Activated CD4-positive, alpha-beta memory T cell treated with anti-CD3 and anti-CD28 coated beads for 36 hours (primary cell): Measurements from ENCODE around the gene BOD1. TPM values are rescaled to one million over a fixed set of nuclear protein-coding genes. Genes with fewer than 3 reads are reported as not detected.

Experiments used
- CTCF ChIA-PET: fragments of 350-600 bp; sonication (Branson Sonifier 250); formaldehyde crosslinking; loops from one replicate; lab custom pipeline; 2021; ENCODE audit warnings: antibody characterized with exemption, inconsistent platforms; lab: Charles Lee
- POLR2A ChIA-PET: fragments of 350-600 bp; sonication (Branson Sonifier 250); formaldehyde crosslinking; loops from one replicate; lab custom pipeline; 2021; ENCODE audit warnings: antibody characterized with exemption; lab: Charles Lee
- DNase-seq: peaks from one replicate; pipeline ENCODE4 v3.0.0-alpha.2; 2020
- H3K27ac Mint-ChIP-seq: one replicate; pipeline ENCODE4 v1.8.0; 2021; ENCODE audit warnings: mixed read lengths
- H3K27me3 Mint-ChIP-seq: one replicate; pipeline ENCODE4 v1.8.0; 2021; ENCODE audit warnings: mixed read lengths
- H3K36me3 Mint-ChIP-seq: one replicate; pipeline ENCODE4 v1.8.0; 2021; ENCODE audit warnings: mixed read lengths
- H3K4me1 Mint-ChIP-seq: one replicate; pipeline ENCODE4 v1.8.0; 2021; ENCODE audit warnings: low read depth, mixed read lengths
- H3K4me3 Mint-ChIP-seq: one replicate; pipeline ENCODE4 v1.8.0; 2021; ENCODE audit warnings: mild to moderate bottlenecking, mixed read lengths
- H3K9me3 Mint-ChIP-seq: one replicate; pipeline ENCODE4 v1.8.0; 2021; ENCODE audit warnings: mixed read lengths
- intact Hi-C: fragments of 100-400 bp; cut with micrococcal nuclease; formaldehyde crosslinking; loops from one replicate; pipeline ENCODE4 v1.15.1; 2023
- total RNA-seq, 2 experiments: library from RNA; stranded (reverse); gene quantifications; one replicate each; pipeline ENCODE4 v1.2.3, GENCODE V29; 2021

Gene BOD1
- total RNA-seq, 2 experiments from 2014 or later, result 23.9 to 28.6 TPM

GRCh38 chr5:173648308-173648866, 31.9 kb upstream of the BOD1 start:
- no peak overlapping the region for H3K4me3 Mint-ChIP-seq
- ChIA-PET POLR2A (no interaction called here), CTCF (no interaction called here)
- H3K36me3 Mint-ChIP-seq, result no peaks in the 10 kb centered on the region
- DNase-seq, result no peak
- no peaks in the 10 kb centered on the region for H3K4me1 Mint-ChIP-seq
- peaks cover 5% of the 10 kb centered on the region for H3K9me3 Mint-ChIP-seq
- H3K27ac Mint-ChIP-seq, result no peak overlapping the region
- intact Hi-C loops, result no loop called here
- H3K27me3 Mint-ChIP-seq, result peaks cover 25% of the 10 kb centered on the region

GRCh38 chr5:173646692-173647091, 30.2 kb upstream of the BOD1 start:
- Mint-ChIP-seq H3K36me3 (no peaks in the 10 kb centered on the region), H3K4me3 (no peak overlapping the region), H3K9me3 (no peaks in the 10 kb centered on the region), H3K27me3 (peaks cover 20% of the 10 kb centered on the region), H3K27ac (no peak overlapping the region), H3K4me1 (no peaks in the 10 kb centered on the region)
- intact Hi-C loops, result no loop called here
- ChIA-PET CTCF (interaction anchor here (1.1 to 1.3 kb wide), 2 partner anchors 326 to 665 kb away, joined by 3 read pairs; no protein-coding TSS in a partner anchor), POLR2A (no interaction called here)
- DNase-seq, result no peak

GRCh38 chr5:173645890-173646574, 29.6 kb upstream of the BOD1 start:
- intact Hi-C loops, result no loop called here
- Mint-ChIP-seq H3K4me1 (no peaks in the 10 kb centered on the region), H3K27me3 (peaks cover 18% of the 10 kb centered on the region), H3K27ac (no peak overlapping the region), H3K9me3 (no peaks in the 10 kb centered on the region), H3K4me3 (no peak overlapping the region), H3K36me3 (no peaks in the 10 kb centered on the region)
- CTCF ChIA-PET, result interaction anchor here (0.7 to 1.5 kb wide), 4 partner anchors 9 to 666 kb away, joined by 3 read pairs; no protein-coding TSS in a partner anchor
- no peak for DNase-seq
- POLR2A ChIA-PET, result no interaction called here

GRCh38 chr5:173645437-173645807, 29.0 kb upstream of the BOD1 start:
- Mint-ChIP-seq H3K27ac (no peak overlapping the region), H3K27me3 (peaks cover 12% of the 10 kb centered on the region), H3K36me3 (no peaks in the 10 kb centered on the region), H3K4me1 (no peaks in the 10 kb centered on the region), H3K9me3 (no peaks in the 10 kb centered on the region), H3K4me3 (no peak overlapping the region)
- intact Hi-C loops, result no loop called here
- ChIA-PET POLR2A (no interaction called here), CTCF (interaction anchor here (1.1 to 1.5 kb wide), 3 partner anchors 8 to 667 kb away, joined by 3 to 5 read pairs (median 3); no protein-coding TSS in a partner anchor)
- no peak for DNase-seq

- Mint-ChIP-seq H3K27ac (no peak overlapping the region), H3K9me3 (no peaks in the 10 kb centered on the region), H3K36me3 (no peaks in the 10 kb centered on the region), H3K4me1 (no peaks in the 10 kb centered on the region), H3K27me3 (peaks cover 6% of the 10 kb centered on the region), H3K4me3 (no peak overlapping the region)
- CTCF ChIA-PET, result interaction anchor here (1.4 to 1.5 kb wide), 2 partner anchors 8 to 329 kb away, joined by 3 to 5 read pairs; no protein-coding TSS in a partner anchor
- intact Hi-C loops, result no loop called here
- POLR2A ChIA-PET, result no interaction called here
- DNase-seq, result no peak
Measured at GRCh38 chr5:173644673-173645436, 28.4 kb upstream of the BOD1 start.

GRCh38 chr5:173643964-173644363, 27.5 kb upstream of the BOD1 start:
- ChIA-PET POLR2A (no interaction called here), CTCF (no interaction called here)
- H3K4me1 Mint-ChIP-seq, result no peaks in the 10 kb centered on the region
- H3K27ac Mint-ChIP-seq, result no peak overlapping the region
- intact Hi-C loops, result no loop called here
- H3K27me3 Mint-ChIP-seq, result peaks cover 6% of the 10 kb centered on the region
- H3K36me3 Mint-ChIP-seq, result no peaks in the 10 kb centered on the region
- no peaks in the 10 kb centered on the region for H3K9me3 Mint-ChIP-seq
- DNase-seq, result peak; percentile 26
- no peak overlapping the region for H3K4me3 Mint-ChIP-seq

GRCh38 chr5:173642895-173643481, 26.5 kb upstream of the BOD1 start:
- ChIA-PET CTCF (no interaction called here), POLR2A (no interaction called here)
- Mint-ChIP-seq H3K4me1 (peaks cover 3% of the 10 kb centered on the region), H3K36me3 (no peaks in the 10 kb centered on the region), H3K27me3 (peaks cover 4% of the 10 kb centered on the region), H3K27ac (no peak overlapping the region), H3K4me3 (no peak overlapping the region), H3K9me3 (no peaks in the 10 kb centered on the region)
- intact Hi-C loops, result no loop called here
- no peak for DNase-seq

- Mint-ChIP-seq H3K4me1 (peaks cover 7% of the 10 kb centered on the region), H3K9me3 (no peaks in the 10 kb centered on the region), H3K36me3 (no peaks in the 10 kb centered on the region), H3K27me3 (peaks cover 4% of the 10 kb centered on the region), H3K27ac (no peak overlapping the region), H3K4me3 (no peak overlapping the region)
- intact Hi-C loops, result no loop called here
- POLR2A ChIA-PET, result no interaction called here
- DNase-seq, result no peak
- CTCF ChIA-PET, result no interaction called here
Measured at GRCh38 chr5:173642191-173642816, 25.9 kb upstream of the BOD1 start.

- Mint-ChIP-seq H3K27ac (no peak overlapping the region), H3K36me3 (no peaks in the 10 kb centered on the region), H3K9me3 (no peaks in the 10 kb centered on the region), H3K4me3 (no peak overlapping the region), H3K27me3 (peaks cover 4% of the 10 kb centered on the region), H3K4me1 (peaks cover 11% of the 10 kb centered on the region)
- ChIA-PET CTCF (interaction anchor here (0.7 kb wide), 1 partner anchor 12 kb away, joined by 3 read pairs; no protein-coding TSS in a partner anchor), POLR2A (no interaction called here)
- intact Hi-C loops, result no loop called here
- no peak for DNase-seq
Measured at GRCh38 chr5:173640156-173640804, 23.8 kb upstream of the BOD1 start.

GRCh38 chr5:173638126-173639040, 21.9 kb upstream of the BOD1 start:
- POLR2A ChIA-PET, result no interaction called here
- intact Hi-C loops, result no loop called here
- CTCF ChIA-PET, result interaction anchor here (0.8 to 1.3 kb wide), 4 partner anchors 20 to 335 kb away, joined by 3 to 4 read pairs (median 3); no protein-coding TSS in a partner anchor
- Mint-ChIP-seq H3K27ac (no peak overlapping the region), H3K9me3 (no peaks in the 10 kb centered on the region), H3K27me3 (no peaks in the 10 kb centered on the region), H3K4me3 (no peak overlapping the region), H3K4me1 (peaks cover 11% of the 10 kb centered on the region), H3K36me3 (no peaks in the 10 kb centered on the region)
- DNase-seq, result no peak
